NCI-H146 (cell line): Measurements from ENCODE around the gene H19.

Source experiments
- DNase-seq: peaks from one replicate; lab custom pipeline; 2025; lab: John Stamatoyannopoulos, UW

The H19 gene

GRCh38 chr11:1946812-1947484 is 50.7 kb downstream of the H19 start, which contains the start of gene MRPL23:
Gene MRPL23 (plus strand): TSS chr11:1947332. CDS start chr11:1947363, 31 bp downstream.
- DNase-seq, result no peak
